HEK293 (cell line): Measurements from ENCODE around the gene TARS3.

Experiments
- CTCF ChIA-PET: fragments of 350-600 bp; formaldehyde crosslinking; extraction: SDS; loops from one replicate; lab custom pipeline; 2021; ENCODE audit warnings: antibody characterized with exemption; lab: Yijun Ruan, JAX
- POLR2A ChIA-PET: fragments of 300-600 bp; formaldehyde crosslinking; extraction: SDS; loops from one replicate; lab custom pipeline; 2020; ENCODE audit warnings: antibody characterized with exemption, inconsistent platforms; lab: Yijun Ruan, JAX
- H3K27ac ChIP-seq: fragments of 200-500 bp; sonication (Bioruptor generic); 2 replicates; pipeline ENCODE4 v1.5.1; 2014; ENCODE audit warnings: low read depth, low read length, control low read depth, inconsistent platforms; ENCODE audit errors: extremely low read depth
- H3K36me3 ChIP-seq, 2 experiments: fragments of 200-500 bp in 1 of 2; sonication (Bioruptor generic) in 1 of 2; 1 replicate in 1 of 2; 2 replicates in 1 of 2; pipeline ENCODE4 v1.5.1; 2014 to 2017; ENCODE audit warnings: inconsistent platforms in 2 of 2, low read length in 2 of 2; ENCODE audit not compliant: control insufficient read depth in 2 of 2, insufficient read depth in 1 of 2
- H3K4me1 ChIP-seq: fragments of 200-500 bp; sonication (Bioruptor generic); 2 replicates; pipeline ENCODE4 v1.5.1; 2014; ENCODE audit warnings: mild to moderate bottlenecking, low read length, inconsistent platforms; ENCODE audit not compliant: control insufficient read depth, insufficient read depth
- H3K4me3 ChIP-seq: 2 replicates; pipeline ENCODE4 v1.5.1; 2011; ENCODE audit warnings: low read depth, mild to moderate bottlenecking, control low read depth, low read length, moderate library complexity
- H3K9me3 ChIP-seq: fragments of 200-500 bp; sonication (Bioruptor generic); 2 replicates; pipeline ENCODE4 v1.5.1; 2014; ENCODE audit warnings: low read depth, low read length, inconsistent platforms; ENCODE audit not compliant: control insufficient read depth, insufficient read depth
- GLIS1 ChIP-seq: fragments of 450-650 bp; formaldehyde crosslinking; IDR thresholded peaks from 2 replicates; pipeline ENCODE4 v1.5.1; 2016; ENCODE audit warnings: missing biosample characterization, missing genetic modification characterization
- GLIS2 ChIP-seq: fragments of 450-650 bp; formaldehyde crosslinking; IDR thresholded peaks from 2 replicates; pipeline ENCODE4 v1.5.1; 2016; ENCODE audit warnings: missing biosample characterization, missing genetic modification characterization
- HOXC10 ChIP-seq: sonication (generic); formaldehyde crosslinking; IDR thresholded peaks from 2 replicates; pipeline ENCODE4 v1.8.1; 2023; ENCODE audit warnings: mild to moderate bottlenecking, missing genetic modification reagents
- IKZF3 ChIP-seq: fragments of 450-650 bp; IDR thresholded peaks from 2 replicates; pipeline ENCODE4 v1.5.0; 2018; ENCODE audit warnings: missing biosample characterization, mild to moderate bottlenecking, missing genetic modification characterization, moderate library complexity
- KLF1 ChIP-seq: fragments of 450-650 bp; formaldehyde crosslinking; IDR thresholded peaks from 2 replicates; pipeline ENCODE4 v1.5.1; 2016; ENCODE audit warnings: missing biosample characterization, missing genetic modification characterization
- RBAK ChIP-seq: fragments of 450-650 bp; formaldehyde crosslinking; IDR thresholded peaks from 2 replicates; pipeline ENCODE4 v1.5.1; 2016; ENCODE audit warnings: missing biosample characterization, missing genetic modification characterization
- SCRT1 ChIP-seq: fragments of 450-650 bp; formaldehyde crosslinking; IDR thresholded peaks from 2 replicates; pipeline ENCODE4 v1.5.1; 2016; ENCODE audit warnings: missing biosample characterization, missing genetic modification characterization, borderline replicate concordance
- SP2 ChIP-seq: fragments of 450-650 bp; formaldehyde crosslinking; IDR thresholded peaks from 2 replicates; pipeline ENCODE4 v1.5.1; 2016; ENCODE audit warnings: missing biosample characterization, missing genetic modification characterization
- SP3 ChIP-seq: fragments of 450-650 bp; formaldehyde crosslinking; IDR thresholded peaks from 2 replicates; pipeline ENCODE4 v1.5.1; 2016; ENCODE audit warnings: missing biosample characterization, missing genetic modification characterization
- ZBTB17 ChIP-seq: fragments of 450-650 bp; formaldehyde crosslinking; IDR thresholded peaks from 2 replicates; pipeline ENCODE4 v1.5.1; 2016; ENCODE audit warnings: missing biosample characterization, missing genetic modification characterization
- ZBTB21 ChIP-seq: fragments of 450-650 bp; formaldehyde crosslinking; IDR thresholded peaks from 2 replicates; pipeline ENCODE4 v1.5.1; 2017; ENCODE audit warnings: missing biosample characterization, missing genetic modification characterization
- ZBTB7A ChIP-seq: fragments of 450-650 bp; formaldehyde crosslinking; IDR thresholded peaks from 2 replicates; pipeline ENCODE4 v1.5.1; 2016; ENCODE audit warnings: low read depth, missing biosample characterization, missing genetic modification characterization
- ZBTB8A ChIP-seq: fragments of 450-650 bp; formaldehyde crosslinking; IDR thresholded peaks from 2 replicates; pipeline ENCODE4 v1.5.1; 2016; ENCODE audit warnings: missing biosample characterization, missing genetic modification characterization
- ZFP3 ChIP-seq: fragments of 450-650 bp; formaldehyde crosslinking; IDR thresholded peaks from 2 replicates; pipeline ENCODE4 v1.5.1; 2016; ENCODE audit warnings: low read depth, missing biosample characterization, missing genetic modification characterization
- ZIC2 ChIP-seq: fragments of 450-650 bp; formaldehyde crosslinking; IDR thresholded peaks from 2 replicates; pipeline ENCODE4 v1.5.1; 2016; ENCODE audit warnings: missing biosample characterization, missing genetic modification characterization
- ZNF155 ChIP-seq: fragments of 450-650 bp; formaldehyde crosslinking; IDR thresholded peaks from 2 replicates; pipeline ENCODE4 v1.5.1; 2016; ENCODE audit warnings: missing biosample characterization, missing genetic modification characterization
- ZNF157 ChIP-seq: fragments of 450-650 bp; formaldehyde crosslinking; IDR thresholded peaks from 2 replicates; pipeline ENCODE4 v1.5.1; 2016; ENCODE audit warnings: missing biosample characterization, missing genetic modification characterization
- ZNF16 ChIP-seq: fragments of 450-650 bp; formaldehyde crosslinking; IDR thresholded peaks from 2 replicates; pipeline ENCODE4 v1.5.1; 2016; ENCODE audit warnings: low read depth, missing biosample characterization, missing genetic modification characterization
- ZNF324 ChIP-seq: fragments of 450-650 bp; formaldehyde crosslinking; IDR thresholded peaks from 2 replicates; pipeline ENCODE4 v1.5.1; 2016; ENCODE audit warnings: missing biosample characterization, missing genetic modification characterization
- ZNF423 ChIP-seq: fragments of 450-650 bp; formaldehyde crosslinking; IDR thresholded peaks from 2 replicates; pipeline ENCODE4 v1.5.1; 2016; ENCODE audit warnings: missing biosample characterization, missing genetic modification characterization
- ZNF513 ChIP-seq: fragments of 450-650 bp; IDR thresholded peaks from 2 replicates; pipeline ENCODE4 v1.5.1; 2018; ENCODE audit warnings: missing biosample characterization, missing genetic modification characterization
- ZNF530 ChIP-seq: fragments of 450-650 bp; formaldehyde crosslinking; IDR thresholded peaks from 2 replicates; pipeline ENCODE4 v1.5.1; 2016; ENCODE audit warnings: low read depth, missing biosample characterization, missing genetic modification characterization
- ZNF558 ChIP-seq: fragments of 450-650 bp; formaldehyde crosslinking; IDR thresholded peaks from 2 replicates; pipeline ENCODE4 v1.5.1; 2016; ENCODE audit warnings: missing biosample characterization, missing genetic modification characterization
- ZNF560 ChIP-seq: fragments of 450-650 bp; formaldehyde crosslinking; IDR thresholded peaks from 2 replicates; pipeline ENCODE4 v1.5.1; 2017; ENCODE audit warnings: missing biosample characterization, missing genetic modification characterization, borderline replicate concordance
- ZNF571 ChIP-seq: fragments of 450-650 bp; formaldehyde crosslinking; IDR thresholded peaks from 2 replicates; pipeline ENCODE4 v1.5.0; 2017; ENCODE audit warnings: missing biosample characterization, missing genetic modification characterization
- ZNF596 ChIP-seq: fragments of 450-650 bp; IDR thresholded peaks from 2 replicates; pipeline ENCODE4 v1.5.0; 2018; ENCODE audit warnings: missing biosample characterization, mild to moderate bottlenecking, missing genetic modification characterization, moderate library complexity
- ZNF600 ChIP-seq: fragments of 450-650 bp; formaldehyde crosslinking; IDR thresholded peaks from 2 replicates; pipeline ENCODE4 v1.5.1; 2016; ENCODE audit warnings: missing biosample characterization, missing genetic modification characterization
- ZNF654 ChIP-seq: fragments of 450-650 bp; formaldehyde crosslinking; IDR thresholded peaks from 2 replicates; pipeline ENCODE4 v1.5.1; 2016; ENCODE audit warnings: low read depth, missing biosample characterization, missing genetic modification characterization
- ZNF704 ChIP-seq: fragments of 450-650 bp; formaldehyde crosslinking; IDR thresholded peaks from 2 replicates; pipeline ENCODE4 v1.5.1; 2016; ENCODE audit warnings: missing biosample characterization, missing genetic modification characterization
- TF ChIP-seq, protein P1 (sequence below): fragments of 450-650 bp; formaldehyde crosslinking; IDR thresholded peaks from 2 replicates; pipeline ENCODE4 v1.5.1; 2016; ENCODE audit warnings: missing biosample characterization, missing genetic modification characterization
- TF ChIP-seq, protein P2 (sequence below): sonication (generic); formaldehyde crosslinking; IDR thresholded peaks from 2 replicates; pipeline ENCODE4 v1.8.1; 2022; ENCODE audit warnings: mild to moderate bottlenecking, moderate library complexity, missing genetic modification reagents
- TF ChIP-seq, protein P3 (sequence below): fragments of 450-650 bp; formaldehyde crosslinking; IDR thresholded peaks from 2 replicates; pipeline ENCODE4 v1.5.1; 2016; ENCODE audit warnings: missing biosample characterization, missing genetic modification characterization

Gene TARS3

DNA sequence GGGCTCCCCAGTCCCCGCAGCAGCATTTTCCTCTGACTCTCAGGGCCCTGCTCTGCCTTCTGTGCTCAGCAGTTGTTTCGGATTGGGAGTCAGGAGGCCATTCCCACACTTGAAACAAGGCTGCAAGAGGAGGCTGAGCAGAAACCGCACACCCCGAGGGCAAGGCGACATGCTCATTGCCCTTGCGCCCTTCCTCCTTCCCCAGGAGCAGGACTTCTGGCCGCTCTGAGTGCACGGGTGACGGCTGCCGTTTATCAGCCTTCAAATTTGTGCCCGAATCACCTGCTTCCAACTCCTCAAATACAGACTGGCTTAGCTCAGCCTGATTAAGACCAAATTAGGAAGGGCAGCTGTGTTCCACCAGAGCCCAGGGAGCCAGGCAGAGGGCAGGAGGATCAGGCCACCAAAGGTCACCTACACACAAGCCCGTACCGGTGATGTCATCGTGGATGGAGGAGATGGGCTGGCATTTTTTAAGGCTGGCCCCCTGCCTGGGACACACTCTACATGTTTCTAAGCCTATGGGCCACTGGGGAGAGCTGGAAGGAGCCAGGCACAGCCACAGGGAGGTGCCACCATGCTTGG lies 110.2 kb downstream of the TARS3 start:
- peak overlapping the region; percentile 11; the same call in 1 of the 2 replicates for H3K27ac ChIP-seq
- ChIA-PET CTCF (interaction anchor here (0.6 to 2.5 kb wide), 3 partner anchors 27 to 314 kb away, joined by 3 to 13 read pairs (median 4); no protein-coding TSS in a partner anchor), POLR2A (interaction anchor here (1.1 kb wide), 1 partner anchor 110 kb away, joined by 3 read pairs; the partner anchor contains the start of gene TARS3)
- no peaks in the 10 kb centered on the region for H3K9me3 ChIP-seq
- peaks cover 22% of the 10 kb centered on the region for H3K4me1 ChIP-seq
- no peak overlapping the region for H3K4me3 ChIP-seq
- H3K36me3 ChIP-seq, result peaks cover 0 to 6% of the 10 kb centered on the region in 2 experiments; a peak in 1 of 3 replicates
- TF ChIP-seq SP2 (tag by site-specific recombination) (no peak), ZNF16 (no peak), SP3 (no peak), GLIS1 (tag by site-specific recombination) (0 out of 2 replicates have a peak, but pooled peaks have one; percentile 20), ZNF157 (tag by site-specific recombination) (no peak), ZNF558 (no peak), HOXC10 (CRISPR knock-in tag) (no peak), ZBTB21 (tag by site-specific recombination) (no peak), RBAK (no peak), ZNF513 (tag by site-specific recombination) (no peak), ZNF155 (tag by site-specific recombination) (no peak), ZNF324 (tag by site-specific recombination) (no peak), ZNF571 (tag by site-specific recombination) (no peak), ZIC2 (peak; percentile 59), ZBTB8A (tag by site-specific recombination) (peak; percentile 25; the same call in 1 of the 2 replicates), IKZF3 (tag by site-specific recombination) (no peak; the same call in 1 of the 2 replicates), ZNF600 (tag by site-specific recombination) (0 out of 2 replicates have a peak, but pooled peaks have one; percentile 1), ZNF654 (tag by site-specific recombination) (no peak), ZNF423 (no peak), ZNF560 (tag by site-specific recombination) (no peak), ZNF530 (tag by site-specific recombination) (no peak), ZNF704 (tag by site-specific recombination) (no peak), ZNF596 (no peak), SCRT1 (tag by site-specific recombination) (no peak), ZBTB7A (tag by site-specific recombination) (no peak), KLF1 (tag by site-specific recombination) (no peak), ZBTB17 (tag by site-specific recombination) (no peak), ZFP3 (tag by site-specific recombination) (no peak), GLIS2 (0 out of 2 replicates have a peak, but pooled peaks have one; percentile 8)
- TF ChIP-seq, protein P1, sequence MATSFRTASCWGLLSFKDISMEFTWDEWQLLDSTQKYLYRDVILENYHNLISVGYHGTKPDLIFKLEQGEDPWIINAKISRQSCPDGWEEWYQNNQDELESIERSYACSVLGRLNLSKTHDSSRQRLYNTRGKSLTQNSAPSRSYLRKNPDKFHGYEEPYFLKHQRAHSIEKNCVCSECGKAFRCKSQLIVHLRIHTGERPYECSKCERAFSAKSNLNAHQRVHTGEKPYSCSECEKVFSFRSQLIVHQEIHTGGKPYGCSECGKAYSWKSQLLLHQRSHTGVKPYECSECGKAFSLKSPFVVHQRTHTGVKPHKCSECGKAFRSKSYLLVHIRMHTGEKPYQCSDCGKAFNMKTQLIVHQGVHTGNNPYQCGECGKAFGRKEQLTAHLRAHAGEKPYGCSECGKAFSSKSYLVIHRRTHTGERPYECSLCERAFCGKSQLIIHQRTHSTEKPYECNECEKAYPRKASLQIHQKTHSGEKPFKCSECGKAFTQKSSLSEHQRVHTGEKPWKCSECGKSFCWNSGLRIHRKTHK (tag by site-specific recombination), result no peak
- TF ChIP-seq, protein P2, sequence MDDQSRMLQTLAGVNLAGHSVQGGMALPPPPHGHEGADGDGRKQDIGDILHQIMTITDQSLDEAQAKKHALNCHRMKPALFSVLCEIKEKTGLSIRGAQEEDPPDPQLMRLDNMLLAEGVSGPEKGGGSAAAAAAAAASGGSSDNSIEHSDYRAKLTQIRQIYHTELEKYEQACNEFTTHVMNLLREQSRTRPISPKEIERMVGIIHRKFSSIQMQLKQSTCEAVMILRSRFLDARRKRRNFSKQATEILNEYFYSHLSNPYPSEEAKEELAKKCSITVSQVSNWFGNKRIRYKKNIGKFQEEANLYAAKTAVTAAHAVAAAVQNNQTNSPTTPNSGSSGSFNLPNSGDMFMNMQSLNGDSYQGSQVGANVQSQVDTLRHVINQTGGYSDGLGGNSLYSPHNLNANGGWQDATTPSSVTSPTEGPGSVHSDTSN (CRISPR knock-in tag), result no peak
- TF ChIP-seq, protein P3, sequence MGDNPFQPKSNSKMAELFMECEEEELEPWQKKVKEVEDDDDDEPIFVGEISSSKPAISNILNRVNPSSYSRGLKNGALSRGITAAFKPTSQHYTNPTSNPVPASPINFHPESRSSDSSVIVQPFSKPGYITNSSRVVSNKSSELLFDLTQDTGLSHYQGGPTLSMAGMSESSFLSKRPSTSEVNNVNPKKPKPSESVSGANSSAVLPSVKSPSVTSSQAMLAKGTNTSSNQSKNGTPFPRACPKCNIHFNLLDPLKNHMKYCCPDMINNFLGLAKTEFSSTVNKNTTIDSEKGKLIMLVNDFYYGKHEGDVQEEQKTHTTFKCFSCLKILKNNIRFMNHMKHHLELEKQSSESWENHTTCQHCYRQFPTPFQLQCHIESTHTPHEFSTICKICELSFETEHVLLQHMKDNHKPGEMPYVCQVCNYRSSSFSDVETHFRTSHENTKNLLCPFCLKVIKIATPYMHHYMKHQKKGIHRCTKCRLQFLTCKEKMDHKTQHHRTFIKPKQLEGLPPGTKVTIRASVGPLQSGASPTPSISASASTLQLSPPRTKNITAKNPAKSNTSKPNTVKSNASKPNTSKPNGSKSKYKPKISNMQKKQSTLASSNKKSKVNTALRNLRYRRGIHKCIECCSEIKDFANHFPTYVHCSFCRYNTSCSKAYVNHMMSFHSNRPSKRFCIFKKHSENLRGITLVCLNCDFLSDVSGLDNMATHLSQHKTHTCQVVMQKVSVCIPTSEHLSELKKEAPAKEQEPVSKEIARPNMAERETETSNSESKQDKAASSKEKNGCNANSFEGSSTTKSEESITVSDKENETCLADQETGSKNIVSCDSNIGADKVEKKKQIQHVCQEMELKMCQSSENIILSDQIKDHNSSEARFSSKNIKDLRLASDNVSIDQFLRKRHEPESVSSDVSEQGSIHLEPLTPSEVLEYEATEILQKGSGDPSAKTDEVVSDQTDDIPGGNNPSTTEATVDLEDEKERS (tag by site-specific recombination), result no peak
